GM12801 (cell line): ENCODE data around the gene JAZF1.

ENCODE experiments used
- TF ChIP-seq, protein P1 (sequence below): IDR thresholded peaks from one replicate; pipeline ENCODE4 v1.5.1; 2011; ENCODE audit warnings: control low read depth; ENCODE audit not compliant: insufficient read length; ENCODE audit errors: extremely low read depth

Gene JAZF1

GRCh38 chr7:28071570-28071969, 109.0 kb downstream of the JAZF1 start:
- TF ChIP-seq, protein P1, sequence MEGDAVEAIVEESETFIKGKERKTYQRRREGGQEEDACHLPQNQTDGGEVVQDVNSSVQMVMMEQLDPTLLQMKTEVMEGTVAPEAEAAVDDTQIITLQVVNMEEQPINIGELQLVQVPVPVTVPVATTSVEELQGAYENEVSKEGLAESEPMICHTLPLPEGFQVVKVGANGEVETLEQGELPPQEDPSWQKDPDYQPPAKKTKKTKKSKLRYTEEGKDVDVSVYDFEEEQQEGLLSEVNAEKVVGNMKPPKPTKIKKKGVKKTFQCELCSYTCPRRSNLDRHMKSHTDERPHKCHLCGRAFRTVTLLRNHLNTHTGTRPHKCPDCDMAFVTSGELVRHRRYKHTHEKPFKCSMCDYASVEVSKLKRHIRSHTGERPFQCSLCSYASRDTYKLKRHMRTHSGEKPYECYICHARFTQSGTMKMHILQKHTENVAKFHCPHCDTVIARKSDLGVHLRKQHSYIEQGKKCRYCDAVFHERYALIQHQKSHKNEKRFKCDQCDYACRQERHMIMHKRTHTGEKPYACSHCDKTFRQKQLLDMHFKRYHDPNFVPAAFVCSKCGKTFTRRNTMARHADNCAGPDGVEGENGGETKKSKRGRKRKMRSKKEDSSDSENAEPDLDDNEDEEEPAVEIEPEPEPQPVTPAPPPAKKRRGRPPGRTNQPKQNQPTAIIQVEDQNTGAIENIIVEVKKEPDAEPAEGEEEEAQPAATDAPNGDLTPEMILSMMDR: no peak

DNA sequence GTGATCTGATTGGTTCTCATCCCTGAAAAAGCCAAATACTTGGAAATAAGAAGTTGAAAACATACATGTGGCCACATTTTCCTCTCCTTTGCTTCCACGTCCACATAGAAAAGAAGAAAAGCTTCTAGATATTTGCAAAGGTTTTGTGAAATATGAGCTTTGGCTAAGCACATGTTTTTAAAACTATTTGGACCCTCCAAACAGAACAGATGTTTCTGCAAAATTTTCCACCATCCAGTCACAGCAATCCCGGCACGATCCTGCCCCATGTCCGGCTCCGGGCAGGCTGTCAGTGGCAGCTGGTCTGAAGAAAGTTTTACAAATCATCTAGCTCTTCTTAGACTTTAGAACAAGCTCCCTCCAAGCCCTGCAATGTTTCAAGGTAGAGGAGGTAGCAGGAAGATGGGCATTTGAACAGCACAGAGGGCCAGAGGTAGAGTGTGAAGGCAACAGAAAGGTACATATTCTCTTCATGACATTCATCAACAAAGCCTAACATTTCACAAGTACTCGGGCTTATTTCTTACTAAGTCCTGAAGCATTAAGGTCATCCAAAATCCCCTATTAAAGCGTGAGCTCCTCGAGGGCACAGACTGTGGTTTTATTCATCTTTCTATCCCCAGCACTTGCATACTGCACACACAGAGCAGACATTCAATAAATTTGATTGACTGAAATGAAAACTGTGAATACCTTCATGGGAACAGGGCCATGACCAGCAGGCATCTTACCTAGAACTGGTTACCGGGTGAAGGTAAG, 110.1 kb downstream of the JAZF1 start:
- TF ChIP-seq, protein P1: no peak

DNA sequence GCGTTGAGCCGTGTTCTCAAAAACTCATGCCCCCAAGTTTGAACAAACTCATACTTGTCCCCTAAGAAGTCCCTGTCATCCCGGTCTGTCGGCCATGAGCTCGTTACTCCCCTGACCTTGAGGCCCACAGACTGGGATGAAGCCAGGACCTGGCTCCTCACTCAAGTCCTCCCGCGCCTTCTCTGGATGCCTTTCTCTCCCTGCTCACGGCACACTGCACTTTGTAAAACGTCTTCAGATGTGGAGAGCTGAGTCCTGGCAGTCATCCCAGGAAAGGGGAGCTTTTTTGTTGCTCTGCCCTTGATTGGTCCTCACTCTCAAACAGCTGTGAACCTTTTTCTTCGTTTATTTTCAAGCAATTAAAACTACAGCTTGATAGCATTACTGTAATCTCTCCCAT, 110.8 kb downstream of the JAZF1 start:
- TF ChIP-seq, protein P1: no peak

DNA sequence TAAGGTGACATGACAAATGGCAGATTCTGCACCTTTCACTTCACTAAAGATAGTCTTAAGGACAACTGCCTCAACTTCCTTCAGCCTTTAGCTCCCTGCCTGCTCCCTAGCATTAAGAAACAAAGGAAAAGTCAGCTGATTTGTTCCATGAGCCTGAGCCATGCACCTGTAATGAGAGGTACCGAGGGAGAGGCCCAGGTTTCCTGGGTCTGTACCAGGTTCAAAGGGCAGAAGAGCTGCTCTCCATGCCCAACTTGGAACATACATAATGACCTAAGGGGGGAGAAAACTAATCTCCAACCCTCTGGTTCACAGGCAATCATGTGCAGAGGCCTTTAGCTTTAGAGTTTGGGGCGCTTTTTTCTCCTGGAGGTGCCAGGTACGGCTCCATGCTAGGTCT, 111.2 kb downstream of the JAZF1 start:
- TF ChIP-seq, protein P1: no peak

GRCh38 chr7:28068811-28069216, 111.8 kb downstream of the JAZF1 start:
- TF ChIP-seq, protein P1: no peak

DNA sequence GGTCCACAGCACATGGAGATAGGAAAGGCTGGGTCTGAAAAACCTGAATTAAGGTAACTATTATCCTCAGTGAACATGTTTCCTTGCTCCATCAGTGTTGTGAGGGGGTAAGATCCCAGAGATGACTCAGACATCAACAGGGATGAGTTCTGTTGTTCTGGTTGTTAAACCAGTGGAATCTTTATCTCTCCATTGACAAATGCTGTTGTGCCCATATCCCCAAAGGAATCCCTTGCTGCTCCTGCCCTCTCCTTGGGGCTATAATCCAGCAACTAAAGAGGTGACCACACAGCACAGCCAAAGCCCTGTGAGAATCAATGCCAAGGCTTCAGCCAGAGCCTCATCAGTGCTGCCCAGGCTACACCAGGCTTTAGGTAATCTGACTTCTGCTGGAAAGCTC, 113.4 kb downstream of the JAZF1 start:
- TF ChIP-seq, protein P1: no peak

GRCh38 chr7:28065721-28066285, 114.8 kb downstream of the JAZF1 start:
- TF ChIP-seq, protein P1: no peak
